ENCODE results near the gene OPCML.

The OPCML gene

DNA sequence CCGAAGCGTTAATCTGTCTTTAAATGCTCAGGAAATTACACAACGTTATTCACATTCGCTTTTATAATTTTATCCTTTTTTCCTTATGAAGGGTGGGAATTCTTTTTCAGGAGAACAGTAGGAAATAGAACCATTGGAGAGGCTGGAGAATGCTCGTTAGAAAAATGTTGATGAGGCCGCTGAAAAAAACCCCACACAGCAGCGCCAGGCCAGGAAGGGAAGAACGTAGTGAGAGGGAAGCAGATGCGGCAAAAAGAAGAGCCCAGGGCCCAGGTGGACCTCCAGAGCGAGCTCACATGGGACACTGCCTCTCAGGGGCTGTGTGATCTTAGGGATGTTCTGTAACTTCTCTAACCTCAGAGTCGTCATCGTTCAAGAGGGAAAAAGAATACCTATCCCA, 691.6 kb downstream of the OPCML start:
- H3K27me3 ChIP-seq (ENCODE audit: control insufficient read depth, insufficient read depth, low read length, poor library complexity, severe bottlenecking): no peaks in the 10 kb centered on the region
- WGBS, 2 experiments: 85 to 87% methylated on average over 10 to 12 of the region's 12 CpGs
- no peaks in the 10 kb centered on the region for H3K36me3 ChIP-seq (ENCODE audit: control insufficient read depth, insufficient read depth, low read length)
- H3K4me3 ChIP-seq (ENCODE audit: insufficient read depth, low read depth, low read length): no peak overlapping the region
- H3K4me1 ChIP-seq (ENCODE audit: control insufficient read depth, insufficient read depth, low read length): peaks cover 3% of the 10 kb centered on the region
- no peak overlapping the region for H3K27ac ChIP-seq (ENCODE audit: insufficient read depth, low read depth, low read length, poor library complexity, severe bottlenecking)
- H3K9me3 ChIP-seq (ENCODE audit: control insufficient read depth, low read length): no peaks in the 10 kb centered on the region

DNA sequence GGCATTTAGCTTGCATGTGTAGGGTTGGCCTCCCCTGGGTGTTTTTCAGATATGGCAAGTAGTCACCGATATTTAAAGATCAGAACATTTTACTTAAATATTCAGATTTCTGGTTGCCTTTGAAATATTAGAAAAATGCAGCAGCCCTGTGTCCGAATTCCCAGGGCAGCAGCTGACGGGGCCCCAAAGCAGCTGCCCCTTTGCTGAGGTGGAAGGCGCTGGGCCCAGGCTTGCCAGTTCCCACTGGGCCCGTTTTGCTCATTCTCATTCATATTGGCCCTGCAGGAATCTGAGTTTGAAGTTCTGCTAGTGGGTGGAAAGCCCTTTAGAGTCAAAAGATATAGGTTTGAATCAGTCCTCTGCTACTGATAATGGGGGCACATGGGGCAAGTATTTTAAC, 692.1 kb downstream of the OPCML start:
- Histone ChIP-seq H3K27ac (ENCODE audit: insufficient read depth, low read depth, low read length, poor library complexity, severe bottlenecking) (no peak overlapping the region), H3K4me3 (ENCODE audit: insufficient read depth, low read depth, low read length) (no peak overlapping the region), H3K9me3 (ENCODE audit: control insufficient read depth, low read length) (no peaks in the 10 kb centered on the region), H3K27me3 (ENCODE audit: control insufficient read depth, insufficient read depth, low read length, poor library complexity, severe bottlenecking) (no peaks in the 10 kb centered on the region), H3K4me1 (ENCODE audit: control insufficient read depth, insufficient read depth, low read length) (peaks cover 3% of the 10 kb centered on the region), H3K36me3 (ENCODE audit: control insufficient read depth, insufficient read depth, low read length) (no peaks in the 10 kb centered on the region)
- 45 to 52% methylated on average over 5 of the region's 5 CpGs for WGBS, 2 experiments

DNA sequence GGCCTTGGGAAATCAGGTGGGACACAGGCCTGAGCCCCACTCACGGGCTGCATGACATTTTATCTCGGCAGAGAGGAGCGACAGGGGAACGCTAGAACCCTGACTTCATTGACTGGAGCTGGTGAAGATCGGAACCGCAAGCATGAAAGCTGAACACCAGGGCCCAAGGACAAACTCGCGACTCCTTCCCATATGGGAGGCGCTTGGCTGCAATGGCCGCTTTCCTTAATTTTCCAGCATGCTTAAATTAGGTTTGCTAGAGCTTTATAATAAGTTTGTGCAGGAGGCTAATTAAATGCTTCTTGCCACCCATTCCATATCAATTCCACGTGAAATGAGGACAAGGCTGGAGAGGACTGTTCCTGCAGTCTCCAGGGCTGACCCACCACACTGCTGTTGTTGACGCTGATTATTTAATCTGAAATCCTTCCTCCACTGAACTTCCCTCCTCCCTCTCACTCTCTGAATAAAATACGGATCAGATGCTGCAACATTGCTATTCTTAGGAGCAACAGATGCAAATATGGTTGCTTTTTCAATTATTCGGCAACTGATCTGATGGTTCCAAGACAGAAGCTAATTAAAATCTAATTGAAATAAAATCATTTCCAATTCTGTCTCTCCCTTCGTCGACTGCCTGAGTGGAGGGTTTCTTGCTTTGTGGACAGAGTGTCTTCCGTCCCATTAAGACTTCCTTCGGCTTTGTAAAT, 692.9 kb downstream of the OPCML start:
- Histone ChIP-seq H3K36me3 (ENCODE audit: control insufficient read depth, insufficient read depth, low read length) (no peaks in the 10 kb centered on the region), H3K27ac (ENCODE audit: insufficient read depth, low read depth, low read length, poor library complexity, severe bottlenecking) (no peak overlapping the region), H3K4me3 (ENCODE audit: insufficient read depth, low read depth, low read length) (no peak overlapping the region), H3K4me1 (ENCODE audit: control insufficient read depth, insufficient read depth, low read length) (peaks cover 3% of the 10 kb centered on the region), H3K9me3 (ENCODE audit: control insufficient read depth, low read length) (no peaks in the 10 kb centered on the region), H3K27me3 (ENCODE audit: control insufficient read depth, insufficient read depth, low read length, poor library complexity, severe bottlenecking) (no peaks in the 10 kb centered on the region)
- 93 to 95% methylated on average over 18 of the region's 18 CpGs for WGBS, 2 experiments

DNA sequence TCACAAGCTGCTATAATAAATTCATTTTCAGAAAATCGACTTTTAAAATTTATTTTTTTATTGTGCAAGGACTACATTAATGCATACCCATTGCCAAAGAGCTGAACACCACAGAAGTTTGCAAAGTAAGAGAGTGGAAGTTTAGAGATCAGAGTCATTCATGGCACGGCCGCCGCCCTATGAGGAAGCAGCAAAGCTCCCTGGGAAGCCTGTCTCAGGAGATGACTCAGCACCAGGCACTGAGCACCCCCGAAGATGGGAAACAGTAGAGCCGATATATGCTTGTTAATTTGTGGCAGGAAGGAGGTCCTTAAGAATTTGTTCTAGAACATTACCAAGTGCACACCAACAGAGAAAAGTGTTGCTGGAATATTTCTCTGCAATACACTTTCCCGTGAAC, 693.7 kb downstream of the OPCML start:
- peaks cover 3% of the 10 kb centered on the region for H3K4me1 ChIP-seq (ENCODE audit: control insufficient read depth, insufficient read depth, low read length)
- no peaks in the 10 kb centered on the region for H3K36me3 ChIP-seq (ENCODE audit: control insufficient read depth, insufficient read depth, low read length)
- H3K9me3 ChIP-seq (ENCODE audit: control insufficient read depth, low read length): no peaks in the 10 kb centered on the region
- WGBS, 2 experiments: 85 to 87% methylated on average over 6 to 7 of the region's 7 CpGs
- H3K27me3 ChIP-seq (ENCODE audit: control insufficient read depth, insufficient read depth, low read length, poor library complexity, severe bottlenecking): no peaks in the 10 kb centered on the region
- H3K4me3 ChIP-seq (ENCODE audit: insufficient read depth, low read depth, low read length): no peak overlapping the region
- no peak overlapping the region for H3K27ac ChIP-seq (ENCODE audit: insufficient read depth, low read depth, low read length, poor library complexity, severe bottlenecking)

DNA sequence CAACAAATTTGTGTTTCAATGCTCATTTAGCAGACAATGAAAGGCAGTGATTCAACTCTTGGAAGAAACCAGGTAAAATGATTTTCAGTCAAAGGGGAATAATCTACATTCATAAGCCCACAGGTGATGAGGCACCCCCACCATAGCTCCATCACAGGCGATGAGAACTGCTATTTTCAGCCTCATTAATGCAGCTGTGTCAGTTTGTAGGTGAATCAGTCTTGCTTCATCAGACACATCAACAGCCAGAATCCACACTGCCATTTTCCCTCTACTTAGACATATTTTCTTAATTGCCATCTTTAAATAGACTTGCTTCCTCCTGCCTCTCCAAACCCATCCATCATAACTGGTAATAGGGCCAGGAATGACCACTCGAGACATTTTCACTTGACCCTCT, 701.0 kb downstream of the OPCML start:
- WGBS, 2 experiments: 87 to 93% methylated on average over 2 of the region's 2 CpGs
- H3K4me3 ChIP-seq (ENCODE audit: insufficient read depth, low read depth, low read length): no peak overlapping the region
- no peaks in the 10 kb centered on the region for H3K27me3 ChIP-seq (ENCODE audit: control insufficient read depth, insufficient read depth, low read length, poor library complexity, severe bottlenecking)
- no peaks in the 10 kb centered on the region for H3K4me1 ChIP-seq (ENCODE audit: control insufficient read depth, insufficient read depth, low read length)
- H3K9me3 ChIP-seq (ENCODE audit: control insufficient read depth, low read length): no peaks in the 10 kb centered on the region
- H3K36me3 ChIP-seq (ENCODE audit: control insufficient read depth, insufficient read depth, low read length): no peaks in the 10 kb centered on the region
- H3K27ac ChIP-seq (ENCODE audit: insufficient read depth, low read depth, low read length, poor library complexity, severe bottlenecking): no peak overlapping the region

DNA sequence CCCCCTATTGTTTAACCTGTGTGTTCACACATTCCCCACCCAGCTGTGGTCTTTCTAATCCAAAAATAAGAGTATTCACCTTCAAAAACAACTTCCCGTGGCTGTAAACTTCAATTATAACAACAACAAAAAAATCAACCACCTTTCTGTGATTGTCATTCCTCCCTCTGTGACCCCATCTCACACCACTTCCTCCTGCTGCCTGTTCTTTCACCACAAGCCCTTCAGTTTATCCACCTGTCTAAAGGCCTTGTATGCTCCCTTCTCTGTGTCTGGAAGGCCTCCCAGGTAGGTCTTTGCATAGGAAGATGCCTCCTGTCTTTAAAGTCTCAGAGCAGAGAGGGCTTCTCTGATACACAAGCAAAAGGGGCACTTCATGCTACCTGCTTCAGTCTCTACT, 707.7 kb downstream of the OPCML start:
- H3K4me3 ChIP-seq (ENCODE audit: insufficient read depth, low read depth, low read length): no peak overlapping the region
- H3K27ac ChIP-seq (ENCODE audit: insufficient read depth, low read depth, low read length, poor library complexity, severe bottlenecking): no peak overlapping the region
- H3K27me3 ChIP-seq (ENCODE audit: control insufficient read depth, insufficient read depth, low read length, poor library complexity, severe bottlenecking): no peaks in the 10 kb centered on the region
- 66 to 78% methylated on average over 1 of the region's 1 CpG for whole genome bisulfite sequencing, 2 experiments
- H3K4me1 ChIP-seq (ENCODE audit: control insufficient read depth, insufficient read depth, low read length): no peaks in the 10 kb centered on the region
- H3K36me3 ChIP-seq (ENCODE audit: control insufficient read depth, insufficient read depth, low read length): no peaks in the 10 kb centered on the region
- H3K9me3 ChIP-seq (ENCODE audit: control insufficient read depth, low read length): no peaks in the 10 kb centered on the region

DNA sequence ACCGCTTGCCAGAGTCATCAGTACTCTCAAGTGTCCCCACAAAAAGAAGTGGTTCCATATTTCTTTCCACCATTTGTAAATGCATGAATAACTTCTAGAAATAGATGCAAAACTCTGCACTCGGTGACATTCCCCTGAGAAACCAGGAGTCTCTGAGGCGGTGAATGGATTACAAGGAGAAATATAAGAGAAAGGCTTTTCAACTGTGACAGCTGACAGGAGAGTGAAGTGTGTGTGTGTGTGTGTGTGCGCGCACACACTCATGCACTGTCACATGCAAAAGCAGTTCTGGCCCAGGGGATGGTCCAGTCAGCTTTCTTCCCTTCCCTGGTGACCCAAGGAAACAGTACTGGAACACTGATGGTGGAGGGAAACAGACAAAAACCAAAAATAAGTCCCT, 710.0 kb downstream of the OPCML start:
- WGBS, 2 experiments: 94 to 97% methylated on average over 5 of the region's 5 CpGs
- Histone ChIP-seq H3K4me3 (ENCODE audit: insufficient read depth, low read depth, low read length) (no peak overlapping the region), H3K9me3 (ENCODE audit: control insufficient read depth, low read length) (no peaks in the 10 kb centered on the region), H3K27me3 (ENCODE audit: control insufficient read depth, insufficient read depth, low read length, poor library complexity, severe bottlenecking) (no peaks in the 10 kb centered on the region), H3K27ac (ENCODE audit: insufficient read depth, low read depth, low read length, poor library complexity, severe bottlenecking) (no peak overlapping the region), H3K36me3 (ENCODE audit: control insufficient read depth, insufficient read depth, low read length) (no peaks in the 10 kb centered on the region), H3K4me1 (ENCODE audit: control insufficient read depth, insufficient read depth, low read length) (no peaks in the 10 kb centered on the region)

DNA sequence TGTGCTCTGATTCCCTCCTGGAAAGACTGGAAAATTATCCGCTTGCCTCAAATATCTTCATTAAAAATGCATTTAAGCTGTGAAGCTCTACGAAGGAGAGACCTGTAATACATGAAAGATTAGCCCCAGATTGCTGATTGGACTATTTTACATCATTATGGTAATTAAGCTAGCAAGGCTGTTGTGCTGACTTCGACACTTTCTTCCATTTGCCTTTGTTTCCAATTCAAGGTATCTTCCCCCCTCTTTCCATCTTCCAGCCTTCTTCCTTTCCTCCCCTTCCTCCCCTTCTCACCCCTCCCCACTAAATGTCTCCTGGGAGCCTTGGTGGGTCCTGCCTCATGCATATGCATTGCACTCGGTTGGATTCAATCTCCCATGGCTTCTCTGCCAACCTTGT, 710.8 kb downstream of the OPCML start:
- Histone ChIP-seq H3K27ac (ENCODE audit: insufficient read depth, low read depth, low read length, poor library complexity, severe bottlenecking) (no peak overlapping the region), H3K27me3 (ENCODE audit: control insufficient read depth, insufficient read depth, low read length, poor library complexity, severe bottlenecking) (no peaks in the 10 kb centered on the region), H3K4me3 (ENCODE audit: insufficient read depth, low read depth, low read length) (no peak overlapping the region), H3K9me3 (ENCODE audit: control insufficient read depth, low read length) (no peaks in the 10 kb centered on the region), H3K4me1 (ENCODE audit: control insufficient read depth, insufficient read depth, low read length) (no peaks in the 10 kb centered on the region), H3K36me3 (ENCODE audit: control insufficient read depth, insufficient read depth, low read length) (no peaks in the 10 kb centered on the region)
- WGBS, 2 experiments: 79 to 85% methylated on average over 4 of the region's 4 CpGs

DNA sequence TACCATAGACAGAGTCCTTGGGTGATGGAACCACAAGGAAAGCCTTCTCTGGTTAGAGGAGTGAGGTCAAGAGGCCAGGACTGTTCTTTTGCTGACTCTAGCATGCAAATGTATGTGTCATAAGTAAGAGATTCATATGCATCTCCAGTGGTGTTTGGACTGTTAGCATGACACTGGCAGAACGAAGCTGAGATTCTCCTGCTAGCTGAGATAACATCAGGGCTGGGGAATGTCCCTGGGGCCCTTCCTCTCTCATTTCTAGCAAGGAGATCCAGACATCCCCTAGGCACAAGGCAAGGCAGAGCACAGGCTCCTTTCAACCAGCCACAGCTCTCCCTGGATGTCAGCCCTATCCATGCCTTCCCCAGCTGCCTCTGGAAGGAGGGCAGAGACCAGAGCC, 711.3 kb downstream of the OPCML start:
- 60 to 72% methylated on average over 1 of the region's 1 CpG for WGBS, 2 experiments
- no peaks in the 10 kb centered on the region for H3K9me3 ChIP-seq (ENCODE audit: control insufficient read depth, low read length)
- H3K4me1 ChIP-seq (ENCODE audit: control insufficient read depth, insufficient read depth, low read length): no peaks in the 10 kb centered on the region
- no peaks in the 10 kb centered on the region for H3K27me3 ChIP-seq (ENCODE audit: control insufficient read depth, insufficient read depth, low read length, poor library complexity, severe bottlenecking)
- no peak overlapping the region for H3K27ac ChIP-seq (ENCODE audit: insufficient read depth, low read depth, low read length, poor library complexity, severe bottlenecking)
- no peak overlapping the region for H3K4me3 ChIP-seq (ENCODE audit: insufficient read depth, low read depth, low read length)
- no peaks in the 10 kb centered on the region for H3K36me3 ChIP-seq (ENCODE audit: control insufficient read depth, insufficient read depth, low read length)

DNA sequence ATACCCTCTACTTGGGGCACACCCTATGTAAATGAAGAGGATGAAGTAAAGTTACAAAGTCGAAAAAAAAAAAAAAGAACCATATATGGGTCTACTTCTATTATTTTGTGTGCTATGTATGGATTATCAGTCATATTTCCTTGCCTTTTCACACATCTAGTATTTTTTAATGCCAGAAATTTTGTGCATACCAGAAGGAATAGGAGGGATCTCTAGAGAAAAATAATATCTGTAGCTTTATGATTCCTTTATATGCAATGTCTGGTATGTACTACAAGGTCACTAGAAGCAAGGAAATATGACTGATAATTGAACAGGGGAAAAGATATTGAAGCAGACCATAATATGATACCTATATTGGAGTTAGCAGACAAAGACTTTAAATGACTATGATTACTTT, 713.4 kb downstream of the OPCML start:
- Histone ChIP-seq H3K27me3 (ENCODE audit: control insufficient read depth, insufficient read depth, low read length, poor library complexity, severe bottlenecking) (no peaks in the 10 kb centered on the region), H3K36me3 (ENCODE audit: control insufficient read depth, insufficient read depth, low read length) (no peaks in the 10 kb centered on the region), H3K4me1 (ENCODE audit: control insufficient read depth, insufficient read depth, low read length) (no peaks in the 10 kb centered on the region), H3K27ac (ENCODE audit: insufficient read depth, low read depth, low read length, poor library complexity, severe bottlenecking) (no peak overlapping the region), H3K9me3 (ENCODE audit: control insufficient read depth, low read length) (no peaks in the 10 kb centered on the region), H3K4me3 (ENCODE audit: insufficient read depth, low read depth, low read length) (no peak overlapping the region)
- 60% methylated on average over 1 of the region's 1 CpG; no CpG with 5 or more reads in 1 of the 2 experiments for WGBS, 2 experiments

DNA sequence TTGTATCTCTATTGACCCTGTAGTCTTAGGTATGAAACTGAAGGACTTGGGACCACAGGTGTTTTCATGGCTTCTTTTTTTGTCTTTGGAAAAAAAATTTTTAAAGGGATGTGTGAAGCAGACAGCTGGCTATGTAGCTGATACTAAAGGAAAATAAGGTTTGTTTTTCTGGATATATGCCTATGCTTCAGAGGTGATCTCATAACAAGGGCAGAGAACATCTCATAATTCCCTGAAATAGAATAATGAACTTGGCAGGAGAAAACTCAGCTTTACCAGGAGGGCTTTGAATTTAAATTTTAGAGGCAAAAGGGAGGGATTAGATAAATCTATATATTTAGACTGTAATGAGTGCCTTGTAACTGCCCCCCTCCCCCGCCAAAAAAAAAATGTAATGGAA, 714.9 kb downstream of the OPCML start:
- Histone ChIP-seq H3K9me3 (ENCODE audit: control insufficient read depth, low read length) (no peaks in the 10 kb centered on the region), H3K4me3 (ENCODE audit: insufficient read depth, low read depth, low read length) (no peak overlapping the region), H3K36me3 (ENCODE audit: control insufficient read depth, insufficient read depth, low read length) (no peaks in the 10 kb centered on the region), H3K27me3 (ENCODE audit: control insufficient read depth, insufficient read depth, low read length, poor library complexity, severe bottlenecking) (no peaks in the 10 kb centered on the region), H3K4me1 (ENCODE audit: control insufficient read depth, insufficient read depth, low read length) (no peaks in the 10 kb centered on the region), H3K27ac (ENCODE audit: insufficient read depth, low read depth, low read length, poor library complexity, severe bottlenecking) (no peak overlapping the region)
- 100% methylated on average over 1 of the region's 1 CpG; no CpG with 5 or more reads in 1 of the 2 experiments for WGBS, 2 experiments
